B cell (primary cell): ENCODE data around the gene CCDC85B.

ENCODE experiments used
- EZH2 ChIP-seq: IDR thresholded peaks from 2 replicates; pipeline ENCODE4 v1.6.1; 2012; ENCODE audit warnings: borderline replicate concordance, low read depth, mild to moderate bottlenecking, moderate library complexity, low read length; ENCODE audit not compliant: insufficient read depth, poor library complexity, severe bottlenecking
- TF ChIP-seq, protein P1 (sequence below): fragments of 200-600 bp; IDR thresholded peaks from one replicate; pipeline ENCODE4 v1.8.0; 2022; ENCODE audit warnings: antibody characterized with exemption, mild to moderate bottlenecking

DNA sequence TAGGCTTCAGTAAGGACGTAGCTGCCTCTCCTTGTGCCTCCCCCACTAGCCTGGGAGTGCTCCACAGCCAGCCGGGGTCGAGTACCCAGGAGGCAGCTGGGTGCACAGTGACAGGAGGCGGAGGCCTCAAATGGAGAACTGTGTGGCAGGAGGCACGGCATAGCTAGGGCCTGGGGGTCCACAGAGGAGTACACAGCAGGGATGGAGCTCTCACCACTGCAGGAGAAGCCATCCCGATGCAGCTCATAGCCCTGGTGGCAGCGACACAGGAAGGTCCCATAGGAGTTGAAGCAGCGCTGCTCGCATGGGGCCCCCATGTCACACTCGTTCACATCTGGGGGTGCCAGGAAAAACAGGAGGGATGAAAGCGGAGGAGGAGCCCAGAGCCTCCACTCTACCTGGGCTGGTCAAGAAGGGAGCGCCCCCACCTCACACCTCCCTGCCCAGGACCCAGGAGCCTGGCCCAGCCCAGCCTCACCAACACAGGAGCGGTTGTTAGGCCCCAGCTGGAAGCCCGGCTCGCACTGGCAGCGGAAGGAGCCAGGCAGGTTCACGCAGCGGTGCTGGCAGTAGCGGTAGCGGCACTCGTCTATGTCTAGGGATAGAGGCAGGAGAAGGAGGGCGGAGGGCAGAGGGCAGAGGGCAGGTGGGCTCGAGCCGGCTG, 20.7 kb upstream of the CCDC85B start:
- TF ChIP-seq, protein P1, sequence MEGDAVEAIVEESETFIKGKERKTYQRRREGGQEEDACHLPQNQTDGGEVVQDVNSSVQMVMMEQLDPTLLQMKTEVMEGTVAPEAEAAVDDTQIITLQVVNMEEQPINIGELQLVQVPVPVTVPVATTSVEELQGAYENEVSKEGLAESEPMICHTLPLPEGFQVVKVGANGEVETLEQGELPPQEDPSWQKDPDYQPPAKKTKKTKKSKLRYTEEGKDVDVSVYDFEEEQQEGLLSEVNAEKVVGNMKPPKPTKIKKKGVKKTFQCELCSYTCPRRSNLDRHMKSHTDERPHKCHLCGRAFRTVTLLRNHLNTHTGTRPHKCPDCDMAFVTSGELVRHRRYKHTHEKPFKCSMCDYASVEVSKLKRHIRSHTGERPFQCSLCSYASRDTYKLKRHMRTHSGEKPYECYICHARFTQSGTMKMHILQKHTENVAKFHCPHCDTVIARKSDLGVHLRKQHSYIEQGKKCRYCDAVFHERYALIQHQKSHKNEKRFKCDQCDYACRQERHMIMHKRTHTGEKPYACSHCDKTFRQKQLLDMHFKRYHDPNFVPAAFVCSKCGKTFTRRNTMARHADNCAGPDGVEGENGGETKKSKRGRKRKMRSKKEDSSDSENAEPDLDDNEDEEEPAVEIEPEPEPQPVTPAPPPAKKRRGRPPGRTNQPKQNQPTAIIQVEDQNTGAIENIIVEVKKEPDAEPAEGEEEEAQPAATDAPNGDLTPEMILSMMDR: no peak
- no peak for TF ChIP-seq EZH2
